Sciatic nerve (tissue), 2 donors: ENCODE results near the gene KRT80. TPM values are rescaled to one million over a fixed set of nuclear protein-coding genes. Genes with fewer than 3 reads are reported as not detected.
A peak's percentile ranks its signal among the peaks of the same experiment; 100 is the strongest.

Experiments used
- ATAC-seq: fragments of 200-7000 bp; cut with Tn5 transposase; one replicate; pipeline ENCODE4 v1.9.1; 2020; ENCODE audit warnings: mild to moderate bottlenecking, moderate library complexity
- DNase-seq: peaks from one replicate; pipeline ENCODE4 v3.0.0-alpha.2; 2020; ENCODE audit warnings: low spot score
- intact Hi-C: fragments of 100-400 bp; cut with DNase I; formaldehyde crosslinking; loops from one replicate; pipeline ENCODE4 v1.14.2; 2022
- total RNA-seq: library from RNA; stranded (reverse); fragmentation: NEBNext Ultra II Directional; extraction: Animal tissue kit (Norgen Biotek cat#: 25700); gene quantifications from one replicate; pipeline ENCODE4 v1.2.1, GENCODE V29; 2021
- donor health status: DM: no; HTN: no; CAD: no.
- donor health status: DM: no; HTN: no; CAD: no.

Gene KRT80
- total RNA-seq, 1 donor from 2014 or later = 0.13 TPM

DNA sequence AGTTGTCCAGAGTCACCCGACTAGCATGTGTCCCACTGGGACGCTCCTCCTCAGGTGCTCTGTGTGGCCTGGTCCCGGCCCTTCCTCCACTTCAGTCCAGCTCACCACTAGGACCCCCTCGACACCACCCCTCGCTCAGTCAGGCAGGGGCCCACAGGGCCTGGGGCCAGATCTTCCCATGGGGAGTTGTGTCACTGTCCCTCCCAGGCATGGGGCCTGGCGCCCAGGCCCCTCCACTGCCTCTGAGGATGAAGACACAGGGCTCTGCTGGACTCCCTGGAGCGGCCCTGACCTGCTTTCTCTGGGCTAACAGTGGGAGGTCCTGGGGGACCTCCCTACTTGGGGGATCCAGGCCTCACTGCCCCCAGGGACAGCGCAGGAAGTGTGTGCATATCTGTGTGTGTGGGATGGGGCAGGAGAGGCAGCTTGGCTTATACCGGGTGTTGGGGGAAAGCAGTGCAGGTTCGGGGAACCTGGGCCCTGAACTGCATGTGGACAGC lies 43.8 kb downstream of the KRT80 start:
- intact Hi-C loops = no loop called here
- no peak for DNase-seq
- no peak for ATAC-seq

DNA sequence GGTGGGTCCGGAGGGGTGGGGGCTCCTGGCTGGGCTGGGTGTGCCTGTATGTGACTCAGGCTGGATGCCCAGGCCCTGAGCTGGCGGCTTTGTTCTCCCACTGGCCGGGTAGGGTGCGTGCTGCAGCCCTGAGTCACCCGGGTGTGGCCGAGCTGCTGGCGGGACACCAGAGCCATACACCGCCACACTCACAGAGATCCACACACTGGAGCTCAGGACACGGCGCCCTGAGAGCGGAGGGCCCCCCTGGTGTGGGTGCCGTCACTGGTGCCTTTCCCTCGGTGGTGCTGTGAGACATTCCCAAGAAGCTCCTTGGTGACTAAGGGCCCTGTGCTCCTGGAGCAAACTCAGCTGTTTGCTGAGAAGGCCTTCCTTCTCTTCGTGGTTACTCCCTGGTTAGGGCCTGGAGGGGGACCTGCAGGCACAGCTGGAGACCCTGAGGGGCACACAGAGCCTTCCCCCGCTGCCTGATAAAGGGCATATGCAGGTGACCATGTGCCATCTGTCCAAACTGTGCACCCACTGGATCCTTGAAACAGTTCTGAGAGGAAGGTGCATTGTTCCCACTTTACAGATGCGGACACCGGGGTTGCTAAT lies 44.3 kb downstream of the KRT80 start:
- intact Hi-C loops = no loop called here
- DNase-seq (peak; percentile 87), ATAC-seq (peak; percentile 89)

DNA sequence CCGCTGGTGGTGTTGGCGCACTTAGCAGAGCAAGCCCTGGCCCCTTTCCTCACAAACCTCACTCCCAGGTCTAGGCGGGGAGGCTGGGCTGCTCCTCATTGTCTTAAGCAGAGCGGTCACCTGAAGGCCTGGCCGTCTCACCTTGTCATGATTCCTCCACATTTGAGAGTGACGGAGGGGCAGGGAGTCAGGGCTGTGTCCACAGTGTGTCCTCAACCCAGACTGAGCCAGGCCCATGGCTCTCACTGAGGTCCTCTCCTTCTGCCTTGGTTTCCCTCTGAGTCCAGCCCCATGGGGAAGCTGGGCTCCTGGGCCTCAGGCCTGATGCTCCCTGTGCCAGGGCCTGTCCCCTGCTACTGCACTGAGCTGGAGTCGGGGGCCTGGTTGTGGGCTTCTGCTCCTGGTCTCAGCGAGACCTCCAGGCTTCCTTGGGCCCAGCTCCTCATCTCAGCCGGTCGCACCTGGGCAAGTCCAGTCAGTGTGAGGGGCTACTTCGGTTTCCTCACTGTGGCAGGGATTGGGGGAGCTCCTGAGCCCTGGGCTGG lies 44.9 kb downstream of the KRT80 start:
- DNase-seq = no peak
- ATAC-seq = no peak
- intact Hi-C loops = no loop called here

DNA sequence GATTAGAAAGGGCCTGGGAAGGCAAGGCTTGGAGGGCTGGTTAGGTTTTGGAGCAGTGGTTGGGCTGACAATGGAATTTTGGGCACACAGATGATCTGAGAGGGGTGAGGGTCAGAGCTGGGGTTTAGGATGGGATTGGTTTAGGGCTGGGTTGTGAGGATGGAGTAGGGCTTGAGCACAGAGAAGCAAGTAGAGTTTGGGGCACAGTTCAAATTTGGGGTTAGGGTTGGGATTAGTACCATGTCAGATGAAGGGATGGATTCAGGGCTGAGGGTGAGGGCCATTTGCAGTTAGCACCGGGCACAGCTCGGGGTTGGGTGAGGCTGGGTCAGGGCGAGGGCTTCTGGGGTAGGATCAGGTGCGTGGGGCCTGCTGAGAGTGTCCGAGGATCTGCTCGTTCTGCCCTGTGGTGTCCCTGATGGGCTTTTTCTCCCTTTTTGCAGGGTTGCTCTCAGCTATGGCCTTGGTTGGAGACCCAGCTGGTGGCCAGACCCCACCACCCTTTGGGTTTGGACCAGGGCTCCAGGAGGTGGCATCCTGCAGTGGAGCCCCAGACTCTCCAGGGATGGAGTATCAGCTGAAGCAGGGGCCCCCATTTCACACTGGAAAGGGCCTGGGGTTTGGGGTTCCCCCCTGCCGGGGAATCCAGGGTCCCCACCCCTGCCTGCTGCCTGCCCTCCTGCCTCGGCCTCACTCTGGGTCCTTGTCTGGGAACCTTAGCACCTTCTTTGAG lies 45.6 kb downstream of the KRT80 start:
- DNase-seq = no peak
- ATAC-seq = no peak
- intact Hi-C loops = no loop called here

DNA sequence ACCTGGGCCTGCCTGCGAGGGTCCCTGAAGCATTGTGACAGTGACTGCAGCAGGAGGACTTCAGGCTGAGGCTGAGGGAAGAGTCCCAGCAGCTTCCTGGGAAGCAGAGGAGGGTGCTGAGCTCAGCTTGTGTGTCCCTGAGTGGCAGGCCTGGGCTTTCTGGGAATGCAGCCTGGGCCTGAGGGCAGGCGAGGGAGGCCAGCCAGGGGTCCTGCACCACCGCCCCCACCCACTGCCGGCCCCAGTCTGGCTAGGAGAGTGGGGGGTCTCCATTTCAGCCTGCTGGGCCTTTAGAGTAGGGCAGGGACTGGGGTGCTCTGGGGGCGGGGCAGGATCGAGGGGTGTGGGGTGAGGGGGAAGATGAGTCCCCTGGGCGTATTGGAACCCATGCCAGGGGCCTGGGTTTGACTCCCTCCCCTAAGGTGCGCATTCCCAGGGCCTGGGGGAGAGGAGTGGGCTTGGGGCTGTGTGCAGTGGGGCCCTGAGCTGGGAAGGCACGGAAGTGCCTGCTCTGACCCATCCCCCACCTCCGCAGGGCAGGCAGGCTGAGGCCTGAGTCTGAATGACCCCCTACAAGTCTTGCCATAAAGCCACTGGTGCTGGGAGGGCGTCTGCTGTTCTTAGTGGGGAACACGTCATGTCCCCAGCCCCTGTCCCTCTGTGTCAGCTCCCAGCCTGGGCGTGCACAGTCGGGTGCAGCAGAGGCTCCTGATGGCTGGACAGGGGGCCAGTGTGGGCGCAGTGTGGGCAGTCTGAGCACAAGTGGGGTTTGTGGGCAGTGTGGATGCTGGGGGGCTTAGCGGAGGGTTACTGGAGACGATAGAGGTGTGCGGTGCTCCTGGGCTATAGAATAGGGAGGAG lies 46.4 kb downstream of the KRT80 start:
- intact Hi-C loops = no loop called here
- DNase-seq (no peak), ATAC-seq (no peak)

DNA sequence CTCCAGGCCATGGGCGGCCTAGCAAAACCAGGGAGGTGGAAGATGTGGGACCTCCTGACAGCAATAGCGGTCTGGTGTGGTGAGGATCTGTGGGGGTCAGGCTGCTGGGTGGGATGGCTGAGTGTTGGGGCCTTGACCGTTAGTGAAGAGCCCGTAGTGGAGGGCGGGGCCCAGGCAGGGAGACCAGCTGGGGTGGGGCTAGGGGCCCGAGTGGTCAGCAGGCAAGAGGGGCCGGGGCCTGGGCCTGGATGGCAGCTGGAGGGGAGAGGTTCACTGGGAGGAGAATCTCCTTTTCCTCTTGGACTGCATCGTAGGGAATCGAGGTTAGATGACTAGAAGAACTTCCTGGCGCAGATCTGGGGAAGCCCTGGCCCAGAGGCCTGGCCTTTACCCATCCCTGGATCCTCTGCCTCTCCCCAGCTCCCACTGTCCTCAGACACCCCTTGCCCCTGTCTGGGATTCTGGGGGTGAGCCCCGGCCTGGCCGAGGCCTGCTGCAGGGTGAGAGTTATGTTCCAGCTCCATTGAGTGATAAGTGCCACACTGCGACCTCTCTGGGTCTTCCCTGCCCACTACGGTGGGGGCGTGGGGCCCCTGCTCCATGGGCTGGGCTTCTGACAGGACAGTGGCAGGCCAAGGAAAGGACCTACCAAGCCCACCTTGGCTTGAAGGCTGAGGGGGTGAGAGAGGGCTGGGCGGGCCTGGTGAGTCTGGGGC lies 47.1 kb downstream of the KRT80 start:
- intact Hi-C loops = no loop called here
- no peak for ATAC-seq
- DNase-seq = no peak

DNA sequence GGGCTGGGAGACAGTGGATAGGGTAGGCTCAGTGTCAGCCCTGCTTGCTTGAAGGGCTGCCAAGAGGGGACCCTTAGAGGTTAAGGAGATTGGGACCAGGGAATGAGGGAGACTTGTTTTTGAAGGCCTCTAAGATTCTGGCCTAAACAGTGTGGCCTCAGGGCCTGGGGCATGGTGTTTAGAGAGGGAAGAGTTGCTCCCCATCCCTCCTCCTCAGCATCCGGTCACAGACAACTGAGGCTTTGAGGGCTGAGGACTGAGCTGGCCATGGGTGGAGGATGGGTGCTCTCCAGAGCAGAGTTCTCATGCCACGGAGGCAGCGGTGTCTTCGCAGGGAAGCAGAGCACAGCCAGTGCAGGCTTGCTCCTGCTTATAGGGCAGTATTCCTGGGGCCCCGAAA lies 49.4 kb downstream of the KRT80 start:
- DNase-seq = no peak
- intact Hi-C loops = no loop called here
- ATAC-seq = no peak

DNA sequence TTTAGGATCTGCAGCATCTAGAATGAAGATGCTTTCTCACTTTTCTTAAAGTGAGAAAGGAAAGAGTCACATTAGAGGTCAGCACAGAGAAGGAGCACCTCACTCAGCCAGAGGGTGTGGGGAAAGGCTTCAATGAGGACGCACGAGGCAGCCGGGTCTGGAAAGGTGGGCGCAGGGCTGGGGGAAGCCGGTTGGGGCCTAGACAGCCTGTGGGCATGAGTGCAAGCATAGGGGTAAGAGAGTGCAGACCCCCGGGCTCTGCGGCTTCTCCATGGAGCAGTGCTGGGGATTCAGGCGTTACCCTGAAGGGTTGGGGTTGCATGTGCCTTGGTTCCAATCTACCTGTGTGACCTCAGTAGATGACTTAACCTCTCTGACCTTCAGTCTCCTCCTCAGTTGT lies 49.9 kb downstream of the KRT80 start:
- ATAC-seq (no peak), DNase-seq (no peak)
- intact Hi-C loops = no loop called here

DNA sequence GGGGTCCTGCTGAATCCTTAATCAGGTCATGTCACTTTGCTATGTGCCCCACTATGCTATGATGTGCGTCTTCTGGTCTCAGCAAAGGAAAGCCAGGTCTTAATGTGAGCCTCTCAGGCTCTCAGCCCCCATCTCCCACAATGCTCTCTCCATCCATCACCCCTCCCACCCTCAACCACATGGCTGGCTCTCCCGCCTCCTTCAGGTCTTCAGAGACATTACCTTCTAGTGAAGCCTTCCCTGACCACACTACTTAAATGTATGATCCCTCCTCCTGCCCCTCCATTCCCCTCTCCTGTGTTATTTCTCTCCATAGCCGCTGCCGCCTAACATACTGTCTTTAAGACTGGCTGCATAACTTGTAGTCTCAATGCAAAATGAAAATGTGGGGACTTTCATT lies 50.5 kb downstream of the KRT80 start:
- no peak for DNase-seq
- intact Hi-C loops = no loop called here
- no peak for ATAC-seq

DNA sequence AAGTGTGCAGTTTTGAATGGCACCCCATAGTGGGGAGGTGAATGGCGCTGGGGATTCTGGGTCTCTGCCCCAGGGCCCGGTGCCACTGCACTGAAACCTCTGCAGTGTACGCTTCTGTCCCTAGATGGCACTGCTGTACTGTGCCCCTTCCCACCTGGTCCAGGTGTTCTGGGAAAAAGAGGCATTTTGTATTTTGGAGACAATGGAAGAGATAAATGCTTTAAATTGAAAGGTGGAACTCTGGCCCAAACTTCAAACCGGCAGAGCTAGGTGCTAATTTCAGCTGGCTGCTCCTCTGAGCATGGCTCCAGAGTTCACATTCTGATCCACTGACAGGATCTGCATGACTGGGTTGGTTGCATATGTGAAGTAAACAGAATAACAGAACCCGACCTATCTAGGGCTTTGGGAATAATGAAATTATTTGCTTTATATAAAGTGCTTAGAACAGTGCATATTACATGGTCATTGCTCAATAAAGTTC lies 52.2 kb downstream of the KRT80 start:
- DNase-seq = no peak
- intact Hi-C loops = no loop called here
- ATAC-seq = no peak

DNA sequence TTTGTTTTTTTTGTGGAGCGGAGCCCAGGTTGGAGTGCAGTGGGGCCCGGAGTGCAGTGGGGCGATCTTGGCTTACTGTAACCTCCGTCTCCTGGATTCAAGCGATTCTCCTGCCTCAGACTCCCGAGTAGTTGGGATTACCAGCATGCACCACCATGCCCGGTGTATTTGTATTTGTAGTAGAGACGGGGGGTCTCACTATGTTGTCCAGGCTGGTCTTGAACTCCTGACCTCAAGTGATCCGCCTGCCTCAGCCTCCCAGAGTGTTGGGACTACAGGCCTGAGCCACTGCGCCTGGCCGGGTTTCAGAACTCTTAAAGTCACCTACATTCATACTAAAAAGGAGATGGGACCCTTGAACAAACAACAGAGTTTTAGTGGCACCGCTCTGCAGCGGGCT lies 52.7 kb downstream of the KRT80 start:
- no peak for DNase-seq
- ATAC-seq = no peak
- intact Hi-C loops = no loop called here

DNA sequence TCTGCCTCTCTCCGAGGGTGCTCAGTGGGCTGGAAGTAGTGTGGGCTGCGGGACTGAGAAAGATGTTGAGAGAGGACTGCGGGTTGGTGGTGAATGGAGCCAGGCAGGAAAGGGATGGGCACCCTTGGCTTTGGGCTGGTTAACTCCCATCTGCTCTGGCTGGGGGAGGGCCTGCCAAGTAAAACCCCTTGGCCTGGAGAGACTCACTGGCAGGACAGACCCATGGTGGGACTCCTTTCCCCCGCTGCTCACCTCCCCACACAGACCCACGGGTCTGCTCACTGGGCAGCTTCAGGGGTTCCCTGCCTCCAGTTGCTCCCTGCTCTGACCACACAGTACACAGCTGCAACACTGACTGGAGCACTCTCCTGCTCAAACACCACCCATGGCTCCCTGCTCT lies 54.1 kb downstream of the KRT80 start:
- intact Hi-C loops = no loop called here
- ATAC-seq = no peak
- DNase-seq = no peak

DNA sequence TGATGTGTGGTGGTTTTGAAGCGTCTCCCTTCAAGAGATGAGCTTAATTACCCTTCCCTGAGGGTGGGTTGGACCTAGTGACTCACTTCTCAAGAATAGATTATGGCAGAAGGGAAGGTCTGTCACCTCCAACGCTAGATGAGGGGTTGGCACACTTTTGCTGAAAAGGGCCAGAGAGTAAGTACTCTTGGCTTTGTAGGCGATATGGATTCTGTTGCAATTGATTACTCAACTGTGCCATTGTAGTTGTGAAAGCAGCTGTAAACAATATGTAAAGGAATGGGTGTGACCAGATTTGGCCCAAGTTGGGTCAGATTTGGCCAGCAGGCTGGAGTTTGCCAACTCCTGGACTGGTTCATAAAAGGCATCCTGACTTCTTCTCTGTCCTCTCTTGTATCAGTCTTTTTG lies 59.1 kb downstream of the KRT80 start:
- intact Hi-C loops = no loop called here

DNA sequence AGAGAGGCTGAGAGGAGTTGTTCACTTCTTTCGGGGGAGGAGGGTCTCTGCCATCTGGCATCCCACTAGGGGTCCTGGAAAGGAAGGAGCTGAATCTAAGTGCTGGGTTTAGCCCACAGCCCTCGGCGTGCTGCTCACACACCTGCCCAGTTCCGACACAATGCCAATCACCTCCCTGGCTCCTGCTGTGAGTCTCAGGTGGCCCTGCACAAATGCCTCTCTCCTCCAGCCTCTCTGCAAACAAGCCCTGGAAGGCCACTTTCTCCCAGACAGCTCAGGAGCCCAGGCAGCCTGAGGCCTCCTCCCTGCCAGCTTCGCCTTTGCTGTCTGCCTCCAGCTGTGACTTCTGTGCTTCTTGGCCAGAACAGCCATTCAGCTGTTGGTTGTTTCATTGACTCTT lies 61.1 kb downstream of the KRT80 start:
- intact Hi-C loops = no loop called here
- no peak for ATAC-seq
- no peak for DNase-seq

More for the DNA sequence above, 59.1 kb downstream of the KRT80 start:
- no peak for DNase-seq
- no peak for ATAC-seq

DNA sequence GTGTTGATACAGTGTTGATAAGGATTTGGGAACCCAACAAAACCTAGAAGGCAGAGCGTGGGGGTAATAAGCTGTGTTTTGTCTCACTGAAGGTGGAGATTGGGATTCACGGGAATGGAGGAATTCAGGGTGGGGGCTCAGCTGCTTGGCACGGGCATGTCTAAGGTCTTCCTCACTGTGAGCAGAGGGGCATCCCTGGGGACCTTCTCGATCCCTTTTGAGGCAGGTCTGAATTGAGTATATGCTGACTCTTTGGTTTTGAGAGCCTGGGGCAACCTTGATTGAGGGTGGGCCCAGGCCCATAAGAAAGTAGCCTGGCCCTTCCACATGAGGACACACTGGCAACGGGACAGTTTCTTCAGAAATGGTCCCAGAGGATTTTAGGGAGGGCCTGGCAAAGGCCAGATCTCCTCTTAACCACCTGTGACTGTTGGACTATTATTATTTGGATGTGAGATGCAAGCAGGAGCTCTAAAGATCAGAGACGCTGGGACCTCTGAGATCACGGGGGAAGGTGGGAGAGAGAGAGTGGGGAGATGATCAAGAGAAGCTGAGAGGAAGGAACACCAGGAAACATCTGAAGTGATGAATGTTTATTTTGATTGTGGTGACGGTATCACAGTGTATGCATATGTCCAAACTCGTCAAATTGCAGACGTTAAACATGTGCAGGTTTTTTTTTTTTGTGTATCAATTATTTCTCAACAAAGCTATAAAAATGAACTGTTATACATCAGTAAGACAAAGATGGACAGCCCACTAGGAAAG lies 63.9 kb downstream of the KRT80 start:
- intact Hi-C loops = no loop called here
- ATAC-seq (no peak), DNase-seq (no peak)

DNA sequence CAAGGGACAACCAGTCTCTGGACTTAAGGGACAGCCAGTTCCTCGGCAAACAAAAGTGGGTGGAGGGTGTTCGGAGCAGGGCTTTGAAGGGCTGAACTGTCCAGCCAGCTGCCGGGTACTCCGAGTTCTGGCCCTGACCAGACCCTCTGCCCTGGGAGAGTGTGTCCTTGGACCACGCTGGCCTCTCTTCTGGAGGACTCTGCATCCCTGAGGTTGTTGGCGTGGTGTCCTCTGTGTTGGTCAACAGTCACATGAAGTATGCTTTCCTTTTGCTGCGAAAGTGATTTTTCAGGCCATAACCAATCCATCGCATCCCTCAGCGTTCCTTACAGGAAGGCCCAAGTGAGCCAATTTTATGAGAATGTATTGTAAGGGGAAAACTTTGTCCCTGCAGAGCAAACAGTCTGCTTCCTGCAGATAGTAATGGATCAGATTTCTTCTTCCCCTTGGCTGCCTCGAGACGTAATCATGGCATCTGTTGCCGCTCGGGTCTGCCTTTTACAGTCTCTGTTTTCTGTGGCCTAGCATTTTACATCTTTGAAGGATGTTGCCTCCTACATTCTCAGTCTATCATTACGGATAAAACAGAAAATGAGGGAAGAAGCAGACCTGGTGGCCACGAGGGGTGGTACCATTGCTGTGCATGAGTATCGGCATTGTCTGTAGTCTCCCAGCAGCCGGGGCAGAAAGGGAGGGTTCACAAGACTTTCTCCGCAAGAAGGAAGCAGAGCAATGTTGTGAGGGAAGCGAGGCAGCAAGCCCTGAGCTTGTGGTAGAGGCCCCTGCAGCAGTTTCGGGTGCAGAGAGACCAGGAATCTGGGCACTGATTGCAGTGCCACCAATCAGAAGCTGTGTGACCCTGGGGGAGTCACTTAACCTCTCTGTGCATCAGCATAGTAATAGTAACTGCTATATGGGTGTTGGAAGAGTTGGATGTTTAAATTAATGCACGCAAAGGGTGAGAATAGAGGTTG lies 64.9 kb downstream of the KRT80 start:
- intact Hi-C loops = no loop called here
- ATAC-seq = no peak
- no peak for DNase-seq

DNA sequence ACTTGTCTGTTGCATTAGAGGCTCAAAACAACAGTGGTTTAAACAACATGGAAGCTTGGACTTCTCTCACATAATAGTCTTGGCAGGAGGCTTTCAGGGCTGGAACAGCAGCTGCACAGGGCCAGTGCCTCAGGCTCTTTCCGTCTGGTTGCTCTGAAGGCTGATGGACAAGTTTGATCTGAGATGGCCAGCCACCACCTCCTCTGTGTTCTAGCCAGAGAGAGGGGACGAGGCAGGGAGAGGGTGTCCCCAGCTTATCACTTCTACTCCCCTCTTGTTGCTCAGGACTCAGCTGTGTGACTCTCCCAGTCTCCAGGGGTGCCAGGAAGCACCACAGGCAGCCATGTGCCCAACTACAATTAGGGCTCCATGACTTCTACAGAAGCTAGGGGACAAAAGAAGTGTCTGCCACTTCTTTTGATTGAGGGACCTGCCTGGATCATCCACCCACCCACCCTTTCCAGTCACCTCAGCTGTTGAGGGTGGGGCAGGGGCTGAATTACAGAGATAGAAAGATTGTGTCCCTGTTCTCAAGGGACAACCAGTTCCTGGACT lies 65.7 kb downstream of the KRT80 start:
- DNase-seq (no peak), ATAC-seq (no peak)
- intact Hi-C loops = no loop called here
